Lower leg skin (tissue), 4 donors: ENCODE data around the gene DGCR8. TPM values are rescaled to one million over a fixed set of nuclear protein-coding genes. Genes with fewer than 3 reads are reported as not detected.
A peak's percentile ranks its signal among the peaks of the same experiment; 100 is the strongest.

Experiments used
- DNase-seq, 2 donors: peaks; one replicate each; pipeline ENCODE4 v3.0.0-alpha.2; 2019; ENCODE audit warnings: low spot score in 2 of 2
- H3K4me3 ChIP-seq: fragments of 200-600 bp; sonication (generic); 2 replicates; pipeline ENCODE4 v1.5.1; 2017; ENCODE audit warnings: mild to moderate bottlenecking, low read depth; ENCODE audit not compliant: poor library complexity, severe bottlenecking
- POLR2A ChIP-seq, 2 donors: fragments of 450-650 bp; IDR thresholded peaks; one replicate each; pipeline ENCODE4 v1.6.1; 2016 to 2017; ENCODE audit warnings: antibody characterized with exemption in 2 of 2, mild to moderate bottlenecking in 1 of 2, moderate library complexity in 1 of 2
- WGBS, 2 donors: methylation state at CpG; one replicate each; pipeline ENCODE4 v1.1.5; 2018; 5-methylcytosine and 5-hydroxymethylcytosine counted together
- intact Hi-C: fragments of 100-400 bp; cut with DNase I; formaldehyde crosslinking; loops from one replicate; pipeline ENCODE4 v1.15.0; 2023; ENCODE audit warnings: low total_unique reads
- total RNA-seq, 4 donors: library from RNA; depleted of rRNA; stranded (reverse); fragments of >200 nt; gene quantifications; one replicate each; pipeline ENCODE4 v1.1.0, GENCODE V29; 2016
- TF ChIP-seq, protein P1 (sequence below), 3 donors: fragments of 450-650 bp; IDR thresholded peaks; one replicate each; pipeline ENCODE4 v1.5.1; 2016; ENCODE audit warnings: antibody characterized with exemption in 3 of 3, mild to moderate bottlenecking in 3 of 3, moderate library complexity in 2 of 3

DGCR8 gene
- total RNA-seq, 4 donors from 2014 or later: 14.8 to 28.2 (median 21.8) TPM

DNA sequence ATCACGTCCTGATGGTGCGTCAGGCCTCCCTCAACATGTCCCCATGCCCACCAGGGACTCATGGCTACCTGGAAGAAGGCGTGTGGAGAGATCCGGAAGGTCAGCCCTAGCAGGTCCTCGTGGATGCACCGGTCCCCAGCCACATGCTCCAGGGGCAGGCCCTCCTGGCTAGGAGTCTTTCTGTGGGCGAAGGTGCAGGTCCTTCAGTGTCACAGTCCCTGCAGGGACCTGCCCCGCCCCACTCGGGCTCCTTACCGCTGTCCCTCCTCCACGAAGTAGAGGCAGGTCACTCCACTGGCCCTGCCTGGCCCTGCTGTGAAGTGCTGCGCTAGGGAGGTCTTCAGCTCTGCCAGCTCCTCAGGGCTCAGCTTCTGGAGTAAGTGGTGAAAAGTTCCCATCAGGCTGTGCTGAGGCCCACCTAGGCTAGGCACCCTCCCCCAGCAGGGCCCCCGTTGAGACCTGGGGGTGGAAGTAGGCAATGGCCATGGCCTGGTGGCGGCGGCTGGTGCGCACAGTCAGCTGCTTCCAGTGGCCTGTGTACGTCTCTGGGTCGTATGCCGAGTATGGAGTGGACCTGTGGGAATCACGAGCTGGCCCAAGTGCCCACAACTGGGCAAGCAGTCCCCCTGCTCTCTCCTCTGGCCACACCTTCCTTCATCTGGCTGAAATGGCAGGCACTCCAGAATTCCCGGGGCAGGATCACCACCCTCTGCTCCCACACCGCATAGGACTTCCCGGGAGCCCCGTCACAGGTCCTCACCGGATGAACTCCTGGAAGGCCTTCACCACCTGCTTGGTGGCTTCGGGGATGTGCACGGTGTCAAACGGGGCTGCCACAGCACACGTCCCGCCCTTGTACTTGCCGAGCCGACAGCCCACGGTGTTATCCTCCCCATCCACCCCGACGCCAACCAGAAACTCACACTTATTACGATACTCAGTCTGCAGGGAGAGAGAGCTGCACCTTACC is 34.8 kb downstream of the DGCR8 start:
- no peak for TF ChIP-seq POLR2A (IDR thresholded peaks at IDR 0.05)
- TF ChIP-seq, protein P1, sequence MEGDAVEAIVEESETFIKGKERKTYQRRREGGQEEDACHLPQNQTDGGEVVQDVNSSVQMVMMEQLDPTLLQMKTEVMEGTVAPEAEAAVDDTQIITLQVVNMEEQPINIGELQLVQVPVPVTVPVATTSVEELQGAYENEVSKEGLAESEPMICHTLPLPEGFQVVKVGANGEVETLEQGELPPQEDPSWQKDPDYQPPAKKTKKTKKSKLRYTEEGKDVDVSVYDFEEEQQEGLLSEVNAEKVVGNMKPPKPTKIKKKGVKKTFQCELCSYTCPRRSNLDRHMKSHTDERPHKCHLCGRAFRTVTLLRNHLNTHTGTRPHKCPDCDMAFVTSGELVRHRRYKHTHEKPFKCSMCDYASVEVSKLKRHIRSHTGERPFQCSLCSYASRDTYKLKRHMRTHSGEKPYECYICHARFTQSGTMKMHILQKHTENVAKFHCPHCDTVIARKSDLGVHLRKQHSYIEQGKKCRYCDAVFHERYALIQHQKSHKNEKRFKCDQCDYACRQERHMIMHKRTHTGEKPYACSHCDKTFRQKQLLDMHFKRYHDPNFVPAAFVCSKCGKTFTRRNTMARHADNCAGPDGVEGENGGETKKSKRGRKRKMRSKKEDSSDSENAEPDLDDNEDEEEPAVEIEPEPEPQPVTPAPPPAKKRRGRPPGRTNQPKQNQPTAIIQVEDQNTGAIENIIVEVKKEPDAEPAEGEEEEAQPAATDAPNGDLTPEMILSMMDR (IDR thresholded peaks at IDR 0.05): no peak
- intact Hi-C loops: no loop called here
- WGBS, 2 donors: 83 to 87% methylated on average over 34 to 35 of the region's 36 CpGs
- DNase-seq: no peak
- no peak overlapping the region for H3K4me3 ChIP-seq

DNA sequence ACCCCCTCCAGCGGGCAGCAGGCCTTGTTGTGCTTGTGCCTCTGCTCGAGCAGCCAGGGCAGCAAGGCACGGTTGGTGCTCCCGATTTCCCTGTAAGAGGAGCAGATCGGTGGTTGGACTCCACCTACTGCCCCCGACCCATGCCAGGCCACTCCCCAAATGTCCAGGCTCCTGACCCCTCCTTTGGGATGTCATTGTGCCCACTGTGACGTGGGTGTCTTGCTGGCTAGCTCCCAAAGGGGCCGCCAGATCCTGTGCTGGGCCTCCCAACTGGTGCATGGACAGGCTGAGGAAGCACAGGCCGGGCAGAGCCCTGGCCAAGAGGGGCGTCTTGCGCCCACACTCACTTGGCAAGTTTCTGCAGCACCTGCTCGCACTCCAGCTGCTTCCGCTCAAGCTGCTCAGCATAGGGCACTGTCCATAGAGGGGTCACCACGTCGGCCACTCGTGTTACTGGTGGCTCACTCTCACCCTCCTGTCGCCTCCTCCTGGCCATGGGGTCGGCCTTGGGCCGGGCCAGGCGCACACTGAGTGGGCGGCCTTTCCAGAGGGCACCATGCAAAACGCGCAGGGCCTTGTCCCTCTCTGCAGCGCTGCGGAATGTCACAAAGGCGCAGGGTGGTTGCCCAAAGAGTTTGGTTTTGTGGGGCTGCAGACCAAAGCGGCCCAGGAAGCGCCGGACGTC is 35.8 kb downstream of the DGCR8 start, which contains the start of gene RANBP1:
Gene RANBP1, plus strand, starts transcription at position 414 of the 685 bp plus-strand sequence. Its CDS starts 81 bp downstream, at position 495.
- TF ChIP-seq POLR2A (IDR thresholded peaks at IDR 0.05): no peak
- TF ChIP-seq, protein P1 (IDR thresholded peaks at IDR 0.05): no peak
- no peak for DNase-seq
- 64 to 69% methylated on average over 29 to 30 of the region's 30 CpGs for WGBS, 2 donors
- intact Hi-C loops: no loop called here
- H3K4me3 ChIP-seq: peak within 1 kb of the TSS; percentile 78

DNA sequence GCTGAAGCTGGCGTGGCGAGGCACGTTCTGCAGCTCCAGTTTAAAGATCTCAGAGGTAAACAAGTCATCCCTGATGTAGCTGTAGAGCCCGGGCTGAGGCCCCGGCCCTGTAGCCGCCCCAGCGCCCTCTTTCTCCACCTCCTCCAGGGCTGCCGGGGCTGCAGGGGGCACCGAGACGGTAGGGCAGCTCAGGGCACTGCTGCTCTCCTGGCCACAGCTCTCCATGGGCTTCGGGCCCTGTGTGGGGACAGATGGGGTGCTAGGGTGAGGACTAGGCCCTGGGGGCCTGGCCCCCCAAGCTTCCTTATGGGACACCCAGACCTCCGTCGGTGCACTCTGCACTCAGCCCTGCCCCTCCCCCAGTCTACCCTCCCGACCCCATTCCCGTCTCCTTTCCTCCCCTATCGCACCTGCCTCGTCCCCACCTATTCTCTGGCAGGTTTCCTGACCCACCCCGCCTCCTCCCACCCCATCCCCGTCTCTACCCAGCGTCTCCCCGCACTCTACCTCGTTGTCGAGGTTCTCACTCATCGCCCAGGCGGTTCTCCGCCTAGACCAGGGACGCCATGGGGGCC is 36.4 kb downstream of the DGCR8 start:
- H3K4me3 ChIP-seq: peak overlapping the region; percentile 78
- no peak for TF ChIP-seq POLR2A (IDR thresholded peaks at IDR 0.05)
- TF ChIP-seq, protein P1 (IDR thresholded peaks at IDR 0.05): no peak
- intact Hi-C loops: no loop called here
- no peak for DNase-seq
- 4 to 8% methylated on average over 17 to 26 of the region's 27 CpGs for WGBS, 2 donors

DNA sequence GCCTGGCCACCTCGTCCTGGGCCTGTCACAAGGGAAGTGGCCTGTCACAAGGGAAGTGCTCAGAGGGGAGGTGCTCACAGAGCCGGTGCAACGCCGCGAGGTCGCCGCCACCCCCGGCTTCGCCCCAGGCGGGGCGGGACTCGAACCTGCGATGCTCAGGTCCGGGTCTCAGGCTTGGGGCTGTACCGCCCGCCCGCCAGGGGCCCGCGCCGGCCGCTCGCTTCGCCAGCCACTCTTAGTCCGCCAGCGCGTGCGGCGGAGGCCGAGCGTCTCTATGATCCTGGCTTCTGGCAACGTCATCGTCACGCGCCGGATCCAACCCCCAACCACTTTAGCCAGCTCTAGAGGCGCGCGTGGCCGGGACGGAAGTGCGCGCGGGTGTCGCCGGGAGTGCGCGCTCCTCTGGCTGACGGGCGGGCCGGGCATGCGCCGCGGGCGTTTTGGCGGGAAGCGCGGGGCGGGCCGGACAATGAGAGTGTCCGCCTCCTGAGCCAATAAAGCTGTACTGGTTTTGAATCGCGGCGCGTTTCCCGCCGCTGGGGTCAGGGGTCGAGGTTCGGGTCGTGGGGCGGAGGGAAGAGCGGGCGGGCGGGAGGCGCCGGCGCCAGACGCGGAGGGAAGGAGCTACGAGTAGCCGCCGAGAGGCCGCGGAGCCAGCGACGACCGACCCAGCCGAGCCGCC is 37.1 kb downstream of the DGCR8 start, which contains the start of gene TRMT2A:
Gene TRMT2A, minus strand, starts transcription at position 276 of the 682 bp plus-strand sequence. CDS start 320 bp downstream, outside the sequence.
- intact Hi-C loops: no loop called here
- TF ChIP-seq, protein P1 (IDR thresholded peaks at IDR 0.05): no peak
- no peak for TF ChIP-seq POLR2A (IDR thresholded peaks at IDR 0.05)
- DNase-seq: peak; percentile 97 to 100
- WGBS, 2 donors: 1% methylated on average over 52 to 75 of the region's 88 CpGs
- peak within 1 kb of the TSS; percentile 78 for H3K4me3 ChIP-seq

DNA sequence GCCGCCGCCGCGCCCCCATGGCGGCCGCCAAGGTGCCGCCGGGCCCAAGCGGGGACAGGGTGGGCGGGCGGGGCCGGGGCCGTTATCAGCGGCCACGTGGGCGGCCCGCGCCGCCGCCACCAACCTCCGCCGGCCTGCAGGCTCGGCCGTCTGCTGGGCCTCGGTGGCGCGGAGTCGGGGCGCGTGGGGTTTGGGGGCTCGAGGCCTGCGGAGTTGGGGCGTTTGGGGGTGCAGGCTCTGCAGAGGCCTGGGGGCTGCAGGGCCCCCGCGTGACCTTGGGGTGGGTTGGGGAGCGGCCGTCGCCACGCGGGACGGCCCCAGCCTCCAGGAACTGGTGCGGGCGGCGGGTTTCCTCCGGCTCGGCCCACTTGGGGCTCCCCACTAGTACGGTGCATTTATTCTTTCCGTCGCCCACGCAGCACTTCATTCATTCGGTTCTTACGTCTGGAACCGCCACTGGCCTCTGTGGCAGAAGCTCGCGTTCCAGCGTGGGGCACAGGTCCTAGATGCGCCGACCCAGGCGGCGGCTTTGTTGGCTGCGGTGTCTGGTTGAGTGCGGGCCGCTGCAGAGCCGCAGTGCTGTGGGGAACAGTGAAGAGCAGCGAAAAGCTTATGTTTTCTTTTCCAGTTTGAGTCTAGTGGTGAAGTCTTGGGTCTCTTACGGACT is 37.7 kb downstream of the DGCR8 start:
- DNase-seq: no peak
- intact Hi-C loops: no loop called here
- WGBS, 2 donors: 0 to 1% methylated on average over 37 to 38 of the region's 66 CpGs
- H3K4me3 ChIP-seq: peak overlapping the region; percentile 59
- TF ChIP-seq, protein P1 (IDR thresholded peaks at IDR 0.05): no peak
- no peak for TF ChIP-seq POLR2A (IDR thresholded peaks at IDR 0.05)
